ENCODE results near the gene COMP.
"Not testable (repeated sequence)": the region's sequence is repeated elsewhere in the genome, so short reads cannot be mapped to it uniquely, and the experiment has no call there.

COMP gene

GRCh38 chr19:18736415-18737336 is 54.4 kb downstream of the COMP start:
- no peak overlapping the region for H3K9ac ChIP-seq (ENCODE audit: insufficient read length)
- no peak for DNase-seq (ENCODE audit: low read depth, low spot score)
- no peaks in the 10 kb centered on the region for H3K36me3 ChIP-seq (ENCODE audit: insufficient read depth, low read length)
- H3K9me3 ChIP-seq (ENCODE audit: low read depth, low read length), result no peaks in the 10 kb centered on the region
- no peak overlapping the region for H3K27ac ChIP-seq
- no peak for TF ChIP-seq EZH2 (IDR thresholded peaks at IDR 0.05)
- no peak for TF ChIP-seq FOXP2 (optimal IDR thresholded peaks at IDR 0.05; ENCODE audit: control extremely low read depth, extremely low read length, insufficient read depth)
- no peak for TF ChIP-seq POLR2AphosphoS5 (IDR thresholded peaks at IDR 0.05; ENCODE audit: borderline replicate concordance, low read depth, low read length)
- no peak overlapping the region for H3K4me3 ChIP-seq

- H3K4me3 ChIP-seq, result no peak overlapping the region
- no peak overlapping the region for H3K9ac ChIP-seq (ENCODE audit: insufficient read length)
- TF ChIP-seq FOXP2 (optimal IDR thresholded peaks at IDR 0.05; ENCODE audit: control extremely low read depth, extremely low read length, insufficient read depth) (no peak), EZH2 (IDR thresholded peaks at IDR 0.05) (no peak), POLR2AphosphoS5 (IDR thresholded peaks at IDR 0.05; ENCODE audit: borderline replicate concordance, low read depth, low read length) (no peak)
- no peak overlapping the region for H3K27ac ChIP-seq
- no peaks in the 10 kb centered on the region for H3K36me3 ChIP-seq (ENCODE audit: insufficient read depth, low read length)
- H3K9me3 ChIP-seq (ENCODE audit: low read depth, low read length), result no peaks in the 10 kb centered on the region
- no peak for DNase-seq (ENCODE audit: low read depth, low spot score)
Measured at GRCh38 chr19:18735752-18736151, 55.4 kb downstream of the COMP start.

- no peak overlapping the region for H3K9ac ChIP-seq (ENCODE audit: insufficient read length)
- no peaks in the 10 kb centered on the region for H3K36me3 ChIP-seq (ENCODE audit: insufficient read depth, low read length)
- no peak overlapping the region for H3K4me3 ChIP-seq
- TF ChIP-seq FOXP2 (optimal IDR thresholded peaks at IDR 0.05; ENCODE audit: control extremely low read depth, extremely low read length, insufficient read depth), result no peak
- no peak for TF ChIP-seq POLR2AphosphoS5 (IDR thresholded peaks at IDR 0.05; ENCODE audit: borderline replicate concordance, low read depth, low read length)
- no peak for TF ChIP-seq EZH2 (IDR thresholded peaks at IDR 0.05)
- no peaks in the 10 kb centered on the region for H3K9me3 ChIP-seq (ENCODE audit: low read depth, low read length)
- no peak overlapping the region for H3K27ac ChIP-seq
- no peak for DNase-seq (ENCODE audit: low read depth, low spot score)
Measured at GRCh38 chr19:18735324-18735723, 55.8 kb downstream of the COMP start.

GRCh38 chr19:18733762-18734332 is 57.3 kb downstream of the COMP start:
- not testable (repeated sequence) for H3K27ac ChIP-seq; H3K9ac ChIP-seq (ENCODE audit: insufficient read length); DNase-seq (ENCODE audit: low read depth, low spot score)

GRCh38 chr19:18733196-18733647 is 57.9 kb downstream of the COMP start:
- 0 out of 2 replicates have a peak overlapping the region, but pooled peaks have one; percentile 50 for H3K27ac ChIP-seq
- no peaks in the 10 kb centered on the region for H3K36me3 ChIP-seq (ENCODE audit: insufficient read depth, low read length)
- no peak overlapping the region for H3K4me3 ChIP-seq
- TF ChIP-seq POLR2AphosphoS5 (IDR thresholded peaks at IDR 0.05; ENCODE audit: borderline replicate concordance, low read depth, low read length), result no peak
- no peak for TF ChIP-seq EZH2 (IDR thresholded peaks at IDR 0.05)
- no peak for TF ChIP-seq FOXP2 (optimal IDR thresholded peaks at IDR 0.05; ENCODE audit: control extremely low read depth, extremely low read length, insufficient read depth)
- no peaks in the 10 kb centered on the region for H3K9me3 ChIP-seq (ENCODE audit: low read depth, low read length)
- no peak overlapping the region for H3K9ac ChIP-seq (ENCODE audit: insufficient read length)
- DNase-seq (ENCODE audit: low read depth, low spot score), result no peak

More at GRCh38 chr19:18733762-18734332, 57.3 kb downstream of the COMP start:
- H3K4me3 ChIP-seq; H3K36me3 ChIP-seq (ENCODE audit: insufficient read depth, low read length); H3K9me3 ChIP-seq (ENCODE audit: low read depth, low read length): not testable (repeated sequence)

Data from SK-N-MC (cell line).